ENCODE results near the gene TCEANC2. TPM values are rescaled to one million over a fixed set of nuclear protein-coding genes. Genes with fewer than 3 reads are reported as not detected.
"Not testable (repeated sequence)": the region's sequence is repeated elsewhere in the genome, so short reads cannot be mapped to it uniquely, and the experiment has no call there.

Gene TCEANC2
- total and polyA plus RNA-seq, 2 of the 4 experiments (the other 2 are of a cell fraction): 2.4 to 3.2 TPM

DNA sequence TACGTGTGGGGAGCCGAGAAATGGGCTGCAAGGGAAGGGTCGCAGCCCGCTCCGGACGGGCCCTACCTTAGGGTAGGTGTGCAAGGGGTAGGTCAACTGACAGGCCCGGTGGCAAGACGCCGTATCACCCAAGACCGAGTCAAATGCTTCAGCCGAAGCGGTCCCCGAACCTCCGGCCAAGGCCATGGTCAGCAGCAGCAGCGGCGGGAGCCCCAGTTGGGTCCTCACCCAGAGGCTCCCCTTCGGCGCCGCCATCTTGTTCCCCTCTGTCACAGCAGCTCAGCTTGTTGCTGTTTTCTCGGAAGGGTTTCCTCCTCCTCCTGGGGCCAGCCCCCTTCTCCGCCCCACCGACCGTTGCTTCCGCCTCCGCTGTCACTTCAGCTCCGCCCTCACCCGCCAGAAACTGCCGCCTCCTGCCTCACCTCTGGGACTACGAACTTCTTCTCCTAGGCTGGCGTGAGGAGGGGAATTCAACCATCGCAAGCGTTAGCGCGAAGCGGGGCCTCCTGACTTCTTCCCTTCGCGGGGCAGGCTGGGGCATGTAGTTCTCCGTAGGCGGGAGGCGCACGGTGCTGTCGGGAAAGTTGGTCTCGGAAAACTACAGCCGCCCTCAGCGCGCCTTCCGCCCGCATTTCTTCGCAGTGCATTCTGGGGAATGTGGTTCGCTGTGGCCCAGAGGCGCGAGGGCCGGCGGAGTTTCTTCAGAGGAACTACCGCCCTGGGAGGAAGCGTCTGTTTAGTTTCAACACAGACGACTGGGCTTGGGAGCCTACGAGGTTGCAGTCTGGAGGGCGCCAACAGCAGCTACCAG, at the start of gene TCEANC2, which contains the start of gene TMEM59 (continued):
- TF ChIP-seq, protein P1, sequence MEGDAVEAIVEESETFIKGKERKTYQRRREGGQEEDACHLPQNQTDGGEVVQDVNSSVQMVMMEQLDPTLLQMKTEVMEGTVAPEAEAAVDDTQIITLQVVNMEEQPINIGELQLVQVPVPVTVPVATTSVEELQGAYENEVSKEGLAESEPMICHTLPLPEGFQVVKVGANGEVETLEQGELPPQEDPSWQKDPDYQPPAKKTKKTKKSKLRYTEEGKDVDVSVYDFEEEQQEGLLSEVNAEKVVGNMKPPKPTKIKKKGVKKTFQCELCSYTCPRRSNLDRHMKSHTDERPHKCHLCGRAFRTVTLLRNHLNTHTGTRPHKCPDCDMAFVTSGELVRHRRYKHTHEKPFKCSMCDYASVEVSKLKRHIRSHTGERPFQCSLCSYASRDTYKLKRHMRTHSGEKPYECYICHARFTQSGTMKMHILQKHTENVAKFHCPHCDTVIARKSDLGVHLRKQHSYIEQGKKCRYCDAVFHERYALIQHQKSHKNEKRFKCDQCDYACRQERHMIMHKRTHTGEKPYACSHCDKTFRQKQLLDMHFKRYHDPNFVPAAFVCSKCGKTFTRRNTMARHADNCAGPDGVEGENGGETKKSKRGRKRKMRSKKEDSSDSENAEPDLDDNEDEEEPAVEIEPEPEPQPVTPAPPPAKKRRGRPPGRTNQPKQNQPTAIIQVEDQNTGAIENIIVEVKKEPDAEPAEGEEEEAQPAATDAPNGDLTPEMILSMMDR (conservative IDR thresholded peaks at IDR 0.05; ENCODE audit: low read depth, low read length): 0 out of 2 replicates have a peak, but pooled peaks have one; percentile 2
- TF ChIP-seq MXI1 (IDR thresholded peaks at IDR 0.05; ENCODE audit: borderline replicate concordance, low read depth, low read length): peak; percentile 72; the same call in 1 of the 2 replicates
- TF ChIP-seq FOS (IDR thresholded peaks at IDR 0.05; ENCODE audit: low read depth, low read length): no peak
- no peak for TF ChIP-seq RFX5 (IDR thresholded peaks at IDR 0.05; ENCODE audit: low read depth, low read length)
- TF ChIP-seq SMC3 (IDR thresholded peaks at IDR 0.05; ENCODE audit: low read depth, low read length): 0 out of 2 replicates have a peak, but pooled peaks have one; percentile 1

DNA sequence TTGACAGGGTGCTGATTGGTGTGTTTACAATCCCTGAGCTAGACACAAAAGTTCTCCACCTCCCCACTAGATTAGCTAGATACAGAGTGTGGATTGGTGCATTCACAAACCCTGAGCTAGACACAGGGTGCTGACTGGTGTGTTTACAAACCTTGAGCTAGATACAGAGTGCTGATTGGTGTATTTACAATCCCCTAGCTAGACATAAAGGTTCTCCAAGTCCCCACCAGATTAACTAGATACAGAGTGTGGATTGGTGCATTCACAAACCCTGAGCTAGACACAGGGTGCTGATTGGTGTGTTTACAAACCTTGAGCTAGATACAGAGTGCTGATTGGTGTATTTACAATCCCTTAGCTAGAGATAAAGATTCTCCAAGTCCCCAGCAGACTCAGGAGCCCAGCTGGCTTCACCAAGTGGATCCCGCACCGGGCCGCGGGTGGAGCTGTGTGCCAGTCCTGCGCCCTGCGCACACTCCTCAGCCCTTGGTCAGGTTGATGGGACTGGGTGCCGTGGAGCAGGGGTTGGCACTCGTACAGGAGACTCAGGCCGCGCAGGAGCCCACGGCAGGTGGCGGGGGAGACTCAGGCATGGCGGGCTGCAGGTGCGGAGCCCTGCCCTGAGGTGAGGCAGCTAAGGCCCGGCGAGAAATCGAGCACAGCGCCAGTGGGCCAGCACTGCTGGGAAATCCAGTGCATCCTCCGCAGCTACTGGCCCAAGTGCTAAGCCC, 49.5 kb upstream of the TCEANC2 start:
- H3K9me1 ChIP-seq (ENCODE audit: insufficient read depth, low read length); ATAC-seq (ENCODE audit: low read depth); H2AFZ ChIP-seq (replicated peaks; ENCODE audit: low read length, poor library complexity); intact Hi-C loops (cut with micrococcal nuclease); H3K9ac ChIP-seq (ENCODE audit: low read depth, low read length); H3K4me2 ChIP-seq (ENCODE audit: low read depth, low read length); H3K56ac ChIP-seq (ENCODE audit: extremely low read depth, insufficient read depth, low read length); H3K27ac ChIP-seq (ENCODE audit: insufficient read depth, low read length); H3K18ac ChIP-seq (ENCODE audit: low read depth, low read length); H2BK5ac ChIP-seq (ENCODE audit: low read depth, low read length, poor library complexity, severe bottlenecking); H3K9me3 ChIP-seq (ENCODE audit: control insufficient read depth, insufficient read depth, low read length); H2BK20ac ChIP-seq (ENCODE audit: low read depth, low read length); H2AK5ac ChIP-seq (ENCODE audit: low read depth, low read length); dilution Hi-C loops (cut with HindIII; ENCODE audit: low sequenced_read_pairs, unreplicated experiment); H4K20me1 ChIP-seq (ENCODE audit: insufficient read depth, low read length); DNase-seq; H2BK15ac ChIP-seq (ENCODE audit: low read depth, low read length); H2BK120ac ChIP-seq (ENCODE audit: low read depth, low read length); in situ Hi-C loops (cut with MboI; ENCODE audit: low sequenced_read_pairs); H3K14ac ChIP-seq (replicated peaks; ENCODE audit: low read depth, low read length); H4K91ac ChIP-seq (ENCODE audit: insufficient read depth, low read depth, low read length); POLR2A ChIA-PET (ENCODE audit: unreplicated experiment); H3K4ac ChIP-seq (ENCODE audit: low read depth, low read length); H3K4me3 ChIP-seq (ENCODE audit: insufficient read depth, low read depth, low read length); H3K23ac ChIP-seq (ENCODE audit: low read depth, low read length); BruUV-seq (replicated peaks); H3K36me3 ChIP-seq (ENCODE audit: control insufficient read depth, insufficient read depth, low read length); H3K79me1 ChIP-seq (ENCODE audit: low read depth in 1 of 2, low read length in 2 of 2); H3K4me1 ChIP-seq (ENCODE audit: control insufficient read depth, insufficient read depth, low read length); CTCF ChIA-PET; H4K5ac ChIP-seq (ENCODE audit: low read depth, low read length); H4K8ac ChIP-seq (ENCODE audit: low read depth in 2 of 2, low read length in 2 of 2); H2AK9ac ChIP-seq (replicated peaks; ENCODE audit: low read depth, low read length, poor library complexity): not testable (repeated sequence)
- 91% methylated on average over 7 of the region's 19 CpGs; no CpG with 5 or more reads in 1 of the 2 experiments for WGBS, 2 experiments (ENCODE audit: extremely low coverage in 2 of 2, insufficient read length in 1 of 2)
- peaks cover 38% of the 10 kb centered on the region for H3K27me3 ChIP-seq (ENCODE audit: control insufficient read depth, insufficient read depth, low read length)
